Gastrocnemius medialis (tissue), 4 donors: ENCODE results near the gene BCORL1. TPM values are rescaled to one million over a fixed set of nuclear protein-coding genes. Genes with fewer than 3 reads are reported as not detected.
A peak's percentile ranks its signal among the peaks of the same experiment; 100 is the strongest.

Experiments used
- ATAC-seq, 2 donors: fragments of 150-250 bp; one replicate each; pipeline ENCODE4 v1.9.1; 2016
- DNase-seq, 2 donors: peaks; one replicate each; pipeline ENCODE4 v3.0.0-alpha.2; 2019
- H3K27ac ChIP-seq, 4 donors: fragments of 200-600 bp; sonication (generic); 1 replicate in 1 of 4; 2 replicates in 3 of 4; pipeline ENCODE4 v1.5.1; 2016 to 2018; ENCODE audit warnings: mild to moderate bottlenecking in 2 of 4, moderate library complexity in 1 of 4
- H3K27me3 ChIP-seq, 3 donors: fragments of 200-600 bp; sonication (generic) in 2 of 3; 1 replicate in 1 of 3; 2 replicates in 2 of 3; pipeline versions ENCODE4 v1.5.1 to v1.6.0; 2016 to 2019; ENCODE audit warnings: mild to moderate bottlenecking in 1 of 3, moderate library complexity in 1 of 3
- H3K36me3 ChIP-seq, 2 donors: fragments of 200-600 bp; sonication (generic) in 1 of 2; one replicate each; pipeline ENCODE4 v1.5.1; 2017 to 2018
- H3K4me1 ChIP-seq, 2 donors: fragments of 200-600 bp; sonication (generic) in 1 of 2; one replicate each; pipeline ENCODE4 v1.5.1; 2016 to 2017; ENCODE audit warnings: mild to moderate bottlenecking in 2 of 2
- H3K4me3 ChIP-seq, 4 donors: fragments of 200-600 bp; sonication (generic) in 3 of 4; 1 replicate in 1 of 4; 2 replicates in 3 of 4; pipeline ENCODE4 v1.5.1; 2016 to 2019; ENCODE audit warnings: mild to moderate bottlenecking in 2 of 4
- H3K9me3 ChIP-seq, 3 donors: fragments of 200-600 bp; sonication (generic) in 2 of 3; 1 replicate in 1 of 3; 2 replicates in 2 of 3; pipeline ENCODE4 v1.5.1; 2016 to 2019
- POLR2A ChIP-seq, 2 donors: fragments of 450-650 bp; IDR thresholded peaks; one replicate each; pipeline ENCODE4 v1.6.1; 2017; ENCODE audit warnings: antibody characterized with exemption in 2 of 2, mild to moderate bottlenecking in 2 of 2, moderate library complexity in 2 of 2
- in situ Hi-C, 4 donors: fragments of 200-750 bp; cut with MboI; loops; one replicate each; pipeline versions ENCODE4 v1.15.0 to v1.8.0; 2017; ENCODE audit warnings: low sequenced_read_pairs in 4 of 4
- intact Hi-C: fragments of 100-400 bp; cut with DNase I; formaldehyde crosslinking; loops from one replicate; pipeline ENCODE4 v1.15.1; 2023; ENCODE audit warnings: low total_unique reads
- total RNA-seq, 4 donors: library from RNA; depleted of rRNA; stranded (reverse); fragments of >200 nt; gene quantifications; one replicate each; pipeline versions ENCODE4 v1.1.0 to v1.2.3, GENCODE V29; 2016
- TF ChIP-seq, protein P1 (sequence below), 5 experiments: fragments of 450-650 bp in 3 of 5; fragments of 200-600 bp in 2 of 5; sonication (generic) in 2 of 5; IDR thresholded peaks in 4 of 5; conservative IDR thresholded peaks in 1 of 5; 1 replicate in 4 of 5; 2 replicates in 1 of 5; pipeline ENCODE4 v1.5.1; 2016 to 2019; ENCODE audit warnings: antibody characterized with exemption in 5 of 5, mild to moderate bottlenecking in 3 of 5, moderate library complexity in 3 of 5

Gene BCORL1
- total RNA-seq, 4 donors from 2014 or later = 1.1 to 3.6 (median 2.4) TPM

DNA sequence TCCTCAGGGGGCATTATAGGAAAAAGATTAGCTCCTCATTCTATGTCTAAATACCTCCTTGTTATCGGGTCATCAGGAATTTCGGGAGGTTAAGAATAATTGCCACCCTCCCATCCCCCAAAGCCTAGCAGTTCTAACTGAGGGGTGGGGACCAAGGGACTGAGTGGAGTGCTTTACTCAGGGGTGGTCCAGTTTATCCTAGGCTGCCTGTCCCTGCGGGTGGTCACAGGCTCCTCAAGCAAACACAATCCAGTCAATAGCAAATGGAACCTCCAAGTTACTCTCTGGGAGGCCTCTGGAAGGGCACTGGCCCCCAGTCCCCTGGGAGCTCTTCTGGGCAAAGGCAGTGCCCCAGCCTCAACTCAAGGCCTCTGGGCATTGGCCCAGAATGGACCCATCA is 121.2 kb downstream of the BCORL1 start:
- no peak for ATAC-seq
- Histone ChIP-seq H3K27me3 (no peaks in the 10 kb centered on the region), H3K27ac (peak overlapping the region in 2 of 4 donors; percentile 6 to 51), H3K36me3 (no peaks in the 10 kb centered on the region), H3K9me3 (no peaks in the 10 kb centered on the region), H3K4me3 (no peak overlapping the region), H3K4me1 (peaks cover 3 to 4% of the 10 kb centered on the region in 2 donors)
- intact Hi-C loops (no loop called here), in situ Hi-C loops (no loop called here)
- DNase-seq = no peak
- TF ChIP-seq POLR2A (IDR thresholded peaks at IDR 0.05) = no peak
- TF ChIP-seq, protein P1, sequence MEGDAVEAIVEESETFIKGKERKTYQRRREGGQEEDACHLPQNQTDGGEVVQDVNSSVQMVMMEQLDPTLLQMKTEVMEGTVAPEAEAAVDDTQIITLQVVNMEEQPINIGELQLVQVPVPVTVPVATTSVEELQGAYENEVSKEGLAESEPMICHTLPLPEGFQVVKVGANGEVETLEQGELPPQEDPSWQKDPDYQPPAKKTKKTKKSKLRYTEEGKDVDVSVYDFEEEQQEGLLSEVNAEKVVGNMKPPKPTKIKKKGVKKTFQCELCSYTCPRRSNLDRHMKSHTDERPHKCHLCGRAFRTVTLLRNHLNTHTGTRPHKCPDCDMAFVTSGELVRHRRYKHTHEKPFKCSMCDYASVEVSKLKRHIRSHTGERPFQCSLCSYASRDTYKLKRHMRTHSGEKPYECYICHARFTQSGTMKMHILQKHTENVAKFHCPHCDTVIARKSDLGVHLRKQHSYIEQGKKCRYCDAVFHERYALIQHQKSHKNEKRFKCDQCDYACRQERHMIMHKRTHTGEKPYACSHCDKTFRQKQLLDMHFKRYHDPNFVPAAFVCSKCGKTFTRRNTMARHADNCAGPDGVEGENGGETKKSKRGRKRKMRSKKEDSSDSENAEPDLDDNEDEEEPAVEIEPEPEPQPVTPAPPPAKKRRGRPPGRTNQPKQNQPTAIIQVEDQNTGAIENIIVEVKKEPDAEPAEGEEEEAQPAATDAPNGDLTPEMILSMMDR (IDR thresholded peaks at IDR 0.05 in 4 of 5, conservative IDR thresholded peaks at IDR 0.05 in 1 of 5) = no peak

DNA sequence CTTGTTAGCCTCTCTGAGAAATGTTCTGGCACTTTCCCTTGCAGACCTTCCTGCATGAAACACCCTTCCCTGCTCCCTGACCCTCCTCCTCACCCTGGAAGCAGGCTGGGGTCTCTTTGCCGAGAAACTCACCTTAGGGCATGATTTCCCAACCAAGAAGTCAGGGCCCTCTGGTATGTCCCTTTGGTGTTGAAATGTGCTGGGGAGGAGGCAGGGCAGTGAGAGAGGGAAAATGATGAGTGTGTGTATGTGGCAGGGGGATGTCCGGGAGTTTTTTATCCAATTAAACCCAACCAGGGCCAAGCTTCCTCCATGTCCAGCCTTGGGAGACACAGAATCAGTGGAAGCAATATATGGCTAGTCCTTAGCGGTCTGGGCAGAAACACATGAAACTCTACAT is 122.8 kb downstream of the BCORL1 start:
- H3K27me3 ChIP-seq = peaks cover 0 to 8% (median 7%) of the 10 kb centered on the region in 3 donors
- in situ Hi-C loops = no loop called here
- H3K4me3 ChIP-seq = no peak overlapping the region
- no peaks in the 10 kb centered on the region for H3K36me3 ChIP-seq
- no peak for TF ChIP-seq POLR2A (IDR thresholded peaks at IDR 0.05)
- TF ChIP-seq, protein P1 (IDR thresholded peaks at IDR 0.05 in 4 of 5, conservative IDR thresholded peaks at IDR 0.05 in 1 of 5) = no peak
- no peaks in the 10 kb centered on the region for H3K9me3 ChIP-seq
- intact Hi-C loops = no loop called here
- H3K27ac ChIP-seq = peak overlapping the region in 2 of 4 donors; percentile 14 to 43
- H3K4me1 ChIP-seq = no peaks in the 10 kb centered on the region
- DNase-seq (no peak), ATAC-seq (no peak)

DNA sequence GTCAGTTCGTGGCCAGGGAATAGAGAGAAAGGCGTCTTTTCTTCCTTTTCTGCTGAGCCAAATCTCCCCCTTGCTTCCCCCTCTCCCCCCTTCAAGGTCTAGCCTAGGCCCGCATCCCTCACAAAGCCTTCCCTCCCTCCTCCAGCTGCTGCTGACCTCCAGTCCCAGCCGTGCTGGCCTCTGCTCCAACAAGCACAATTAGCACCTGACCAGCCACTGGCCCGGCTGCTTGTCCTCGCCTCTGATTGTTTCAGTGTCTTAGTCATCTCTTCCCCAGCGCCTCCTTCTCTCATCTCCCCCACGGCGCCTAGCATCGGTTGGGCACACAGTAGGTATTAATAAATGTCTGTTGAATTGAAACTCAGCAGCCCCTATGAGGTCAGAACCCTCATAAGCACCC is 123.6 kb downstream of the BCORL1 start:
- Histone ChIP-seq H3K27ac (peak overlapping the region; percentile 14 to 43 (median 26)), H3K9me3 (no peaks in the 10 kb centered on the region), H3K4me1 (no peaks in the 10 kb centered on the region), H3K27me3 (peaks cover 0 to 8% (median 7%) of the 10 kb centered on the region in 3 donors), H3K36me3 (no peaks in the 10 kb centered on the region), H3K4me3 (no peak overlapping the region)
- DNase-seq (no peak), ATAC-seq (no peak)
- TF ChIP-seq, protein P1 (IDR thresholded peaks at IDR 0.05 in 4 of 5, conservative IDR thresholded peaks at IDR 0.05 in 1 of 5) = no peak
- no peak for TF ChIP-seq POLR2A (IDR thresholded peaks at IDR 0.05)
- in situ Hi-C loops = no loop called here
- intact Hi-C loops = no loop called here

Other genes starting within 250 kb of the BCORL1 start
- gene XPNPEP2, start 243.7 kb upstream of the BCORL1 start, total RNA-seq = 1 to 10 TPM in 2 of 4 donors, under 1 TPM in 2; 0.15 to 2.0 (median 0.87) TPM
- gene SASH3, start 202.7 kb upstream of the BCORL1 start, total RNA-seq = 1 to 10 TPM; 1.3 to 2.2 (median 1.7) TPM
- gene ZDHHC9, start 138.7 kb upstream of the BCORL1 start, total RNA-seq = 10 to 100 TPM in 3 of 4 donors, 1 to 10 TPM in 1; 7.9 to 25.3 (median 14.7) TPM
- gene UTP14A, start 76.5 kb upstream of the BCORL1 start, total RNA-seq = 10 to 100 TPM in 3 of 4 donors, 1 to 10 TPM in 1; 10.0 to 13.9 (median 10.9) TPM
- gene ELF4, start 127.9 kb downstream of the BCORL1 start, total RNA-seq = 1 to 10 TPM in 3 of 4 donors, under 1 TPM in 1; 0.70 to 2.3 (median 1.4) TPM
- gene AIFM1, start 183.2 kb downstream of the BCORL1 start, total RNA-seq = 10 to 100 TPM; 18.9 to 50.1 (median 30.0) TPM
- not detected for gene RAB33A, start 189.3 kb downstream of the BCORL1 start, total RNA-seq